DND-41 (cell line): ENCODE measurements around the gene RNF123.

Experiments used
- CTCF ChIP-seq: IDR thresholded peaks from 2 replicates; pipeline ENCODE4 v1.5.1; 2012; ENCODE audit warnings: borderline replicate concordance, low read length, moderate library complexity, mild to moderate bottlenecking; ENCODE audit not compliant: poor library complexity, severe bottlenecking; ENCODE audit errors: extremely low read depth
- EZH2 ChIP-seq: IDR thresholded peaks from 3 replicates; pipeline ENCODE4 v1.6.1; 2012; ENCODE audit warnings: borderline replicate concordance, low read depth, mild to moderate bottlenecking, moderate library complexity, low read length, inconsistent platforms; ENCODE audit not compliant: severe bottlenecking

DNA sequence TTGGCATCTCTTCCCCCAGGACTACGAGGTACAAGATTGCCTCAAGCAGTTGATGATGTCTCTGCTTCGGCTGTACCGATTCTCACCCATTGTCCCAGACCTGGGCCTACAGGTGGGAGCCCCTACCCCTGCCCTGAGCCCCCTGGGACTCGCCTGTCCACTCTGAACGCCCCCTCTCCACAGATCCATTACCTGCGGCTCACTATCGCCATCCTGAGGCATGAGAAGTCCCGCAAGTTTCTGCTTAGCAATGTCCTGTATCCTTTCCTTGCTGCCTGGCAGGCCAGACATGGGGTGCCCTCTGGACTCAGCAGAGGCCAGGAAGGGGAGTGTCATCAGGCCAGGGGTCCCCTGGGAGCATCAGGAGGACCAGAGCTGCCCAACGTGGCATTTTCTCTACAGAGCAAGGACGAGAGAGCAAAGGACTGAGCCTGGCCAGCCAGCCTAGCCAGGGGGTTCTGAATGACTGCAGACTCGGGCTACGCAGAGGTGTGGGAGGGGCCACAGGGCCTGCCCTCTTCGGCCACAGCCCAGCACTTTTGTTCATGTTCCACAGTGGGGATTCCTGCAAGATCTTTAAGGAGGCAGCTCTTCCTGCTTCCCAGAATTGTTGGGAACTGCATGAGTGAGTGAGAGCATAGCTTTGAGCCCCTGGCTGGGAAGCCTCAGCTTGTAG is 11.2 kb downstream of the RNF123 start:
- TF ChIP-seq CTCF (peak; percentile 43), EZH2 (no peak)
